Kidney capillary endothelial cell (primary cell): ENCODE results near the gene CCDC74A.
"Not testable (repeated sequence)": the region's sequence is repeated elsewhere in the genome, so short reads cannot be mapped to it uniquely, and the experiment has no call there.

Experiments
- DNase-seq: peaks from one replicate; pipeline ENCODE4 v3.0.0-alpha.2; 2018; ENCODE audit warnings: low spot score

CCDC74A gene

DNA sequence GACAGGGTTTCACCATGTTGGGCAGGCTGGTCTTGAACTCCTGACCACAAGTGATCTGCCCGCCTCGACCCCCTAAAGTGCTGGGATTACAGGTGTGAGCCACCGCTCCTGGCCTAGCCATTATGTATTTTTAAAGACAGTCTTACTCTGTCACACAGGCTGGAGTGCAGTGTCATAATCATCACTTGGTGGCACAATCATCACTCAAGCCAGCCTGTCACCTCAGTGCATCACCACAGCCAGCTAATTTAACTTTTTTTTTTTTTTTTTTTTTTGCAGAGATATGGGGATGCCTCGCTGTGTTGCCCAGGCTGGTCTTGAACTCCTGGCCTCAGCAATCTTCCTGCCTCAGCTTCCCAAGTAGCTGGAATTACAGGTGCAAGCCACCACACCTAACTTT, 24.1 kb upstream of the CCDC74A start:
- not testable (repeated sequence) for DNase-seq

DNA sequence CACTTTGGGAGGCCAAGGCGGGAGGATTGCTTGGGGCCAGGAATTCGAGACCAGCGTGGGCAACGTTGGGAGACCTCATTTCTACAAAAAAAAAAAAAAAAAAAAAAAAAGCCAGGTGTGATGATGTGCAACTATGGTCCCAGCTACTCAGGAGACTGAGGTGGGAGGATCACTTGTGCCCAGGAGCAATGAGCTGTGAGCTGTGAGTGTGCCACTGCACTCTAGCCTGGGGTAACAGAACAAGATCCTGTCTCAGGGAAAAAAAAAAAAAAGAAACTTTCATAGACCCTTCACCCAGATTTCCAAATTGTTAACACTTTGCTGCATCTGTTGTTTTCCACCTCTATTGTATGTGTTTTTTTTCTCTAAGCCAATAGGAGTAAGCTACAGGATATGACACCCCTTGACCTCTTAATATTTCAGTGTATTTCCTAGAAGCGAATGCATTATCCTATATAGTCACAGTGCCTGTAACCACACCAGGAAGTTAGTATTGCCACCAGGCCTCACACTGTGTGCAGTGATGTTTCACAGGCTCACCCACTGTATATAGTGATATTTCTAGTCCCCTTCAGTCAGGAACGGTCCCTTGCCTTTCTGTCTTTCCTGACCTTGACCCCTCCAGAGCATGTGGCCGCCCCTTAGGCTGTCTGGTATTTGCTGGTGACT, 23.5 kb upstream of the CCDC74A start:
- not testable (repeated sequence) for DNase-seq

DNA sequence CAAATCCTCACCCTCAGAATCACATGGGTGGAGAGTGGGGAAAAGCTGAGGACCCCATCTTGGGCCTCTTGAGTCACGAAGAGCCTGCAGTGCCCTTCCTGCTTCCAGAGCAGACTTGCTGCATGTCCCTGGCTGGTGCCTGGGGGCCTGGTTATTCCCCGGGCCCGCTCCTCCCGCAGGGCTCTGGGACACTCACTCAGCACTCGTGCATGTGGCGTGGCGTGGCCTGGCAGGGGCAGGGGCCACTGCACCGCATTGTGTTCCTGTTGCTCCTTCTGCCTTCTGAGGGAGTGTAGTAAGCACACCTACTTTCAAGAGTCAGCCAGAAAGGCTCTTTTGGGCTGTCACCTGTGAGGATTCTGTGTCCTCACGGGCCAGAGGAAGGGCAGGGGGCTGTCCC, 18.1 kb upstream of the CCDC74A start:
- DNase-seq, result no peak

DNA sequence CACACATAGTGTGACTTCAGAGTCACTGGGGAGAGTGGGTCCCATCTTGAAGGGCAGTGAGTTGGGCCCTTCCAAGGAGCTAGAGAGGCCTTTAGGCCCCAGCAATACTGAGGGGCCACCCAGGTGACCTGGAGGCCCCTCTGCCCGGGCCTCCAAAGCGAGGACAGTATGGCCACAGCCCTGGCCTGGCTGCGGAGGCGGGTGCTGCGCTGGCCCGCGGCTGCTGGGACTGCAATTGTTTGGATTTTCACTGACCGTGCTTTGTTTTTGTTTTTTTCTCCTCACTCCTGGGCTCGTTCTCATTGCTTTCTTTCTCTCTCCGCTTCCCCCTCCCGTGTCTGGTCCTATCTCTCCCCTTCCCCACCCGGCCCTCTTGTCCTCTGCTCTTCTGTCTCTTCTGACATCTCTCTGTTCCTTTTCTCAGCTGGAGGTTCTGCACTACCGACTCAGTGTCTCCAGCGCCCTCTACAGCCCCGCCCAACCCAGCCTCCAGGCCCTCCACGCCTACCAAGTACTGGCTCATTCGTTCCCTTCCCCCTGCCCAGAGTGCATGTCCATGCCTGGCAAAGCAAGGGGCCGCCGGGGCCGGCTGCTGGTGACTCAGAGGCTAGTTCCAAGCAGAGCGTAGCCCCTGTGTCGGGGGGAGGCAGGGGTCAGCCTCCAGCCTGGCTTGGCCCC, 16.3 kb upstream of the CCDC74A start:
- not testable (repeated sequence) for DNase-seq

DNA sequence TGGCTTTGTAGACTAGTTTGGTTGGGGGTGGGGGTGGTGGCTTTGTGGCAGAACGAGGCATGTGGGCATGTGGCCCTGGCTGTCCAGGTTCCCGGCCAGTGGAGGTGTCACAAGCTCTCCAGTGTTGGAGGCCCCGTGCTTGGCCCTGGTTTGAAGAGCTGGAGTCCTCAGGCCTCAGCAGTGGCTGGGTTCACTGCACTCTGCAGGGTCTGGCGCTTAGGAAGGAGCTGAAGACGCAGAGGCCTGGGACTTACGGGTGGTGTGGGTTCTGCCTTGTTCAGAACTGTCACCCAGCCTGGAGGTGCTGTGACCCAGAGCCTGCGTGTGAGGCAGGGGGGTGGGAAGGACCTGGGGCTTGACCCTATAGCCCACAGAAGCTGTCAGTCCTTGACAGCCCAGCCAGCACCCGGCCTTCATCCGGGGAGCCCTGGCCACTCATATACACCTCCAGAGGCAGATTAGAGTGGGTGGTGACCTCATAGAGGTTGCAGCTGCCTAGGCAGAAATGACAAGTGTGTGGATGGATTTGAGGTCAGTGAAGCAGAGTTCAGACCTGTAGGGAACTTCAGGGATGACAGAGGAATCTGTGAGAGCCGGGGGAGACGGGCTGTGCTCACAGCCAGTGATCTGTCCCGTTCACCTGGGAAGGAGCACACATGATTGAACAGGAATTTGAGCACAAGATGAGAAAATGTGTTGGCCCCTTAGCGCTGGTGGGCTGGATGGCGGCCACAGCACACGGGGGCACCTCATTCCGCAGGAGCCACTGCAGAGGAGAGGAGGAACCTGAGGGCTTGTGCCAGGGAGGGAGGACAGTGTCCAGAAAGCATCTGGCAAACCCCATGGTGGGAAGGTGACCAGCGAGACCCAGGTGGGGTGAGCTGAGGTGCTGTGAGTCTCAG, 15.5 kb upstream of the CCDC74A start:
- DNase-seq, result not testable (repeated sequence)

DNA sequence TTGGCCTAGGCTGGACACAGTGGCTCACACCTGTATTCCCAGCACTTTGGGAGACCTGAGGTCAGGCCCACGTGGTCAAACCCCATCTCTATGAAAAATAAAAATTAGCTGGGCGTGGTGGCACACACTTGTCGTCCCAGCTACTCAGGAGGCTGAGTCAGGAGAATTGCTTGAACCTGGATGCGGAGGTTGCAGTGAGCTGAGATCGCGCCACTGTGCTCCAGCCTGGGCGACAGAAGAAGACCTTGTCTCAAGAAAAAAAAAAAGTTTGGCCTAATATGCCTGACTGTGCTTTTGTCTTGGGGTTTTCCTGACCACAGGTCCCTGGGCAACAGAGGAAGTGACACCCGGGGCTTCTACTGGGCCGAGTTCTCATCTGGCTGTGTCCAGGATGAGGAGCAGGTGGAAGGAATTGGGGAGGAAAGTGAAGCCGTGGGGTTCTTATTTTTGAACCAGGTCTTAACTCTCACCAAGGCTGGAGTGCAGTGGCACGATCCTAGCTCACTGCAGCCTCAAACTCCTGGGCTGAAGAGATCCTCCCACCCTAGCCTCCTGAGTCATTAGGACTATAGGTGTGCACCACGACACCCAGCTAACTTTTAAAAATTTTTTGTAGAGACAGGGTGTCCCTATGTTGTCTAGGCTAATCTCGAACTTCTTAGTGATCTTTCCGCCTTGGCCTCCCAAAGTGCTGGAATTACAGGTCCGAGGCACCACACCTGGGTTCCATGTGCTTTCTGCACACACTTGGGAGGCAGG, 13.1 kb upstream of the CCDC74A start:
- DNase-seq, result not testable (repeated sequence)

DNA sequence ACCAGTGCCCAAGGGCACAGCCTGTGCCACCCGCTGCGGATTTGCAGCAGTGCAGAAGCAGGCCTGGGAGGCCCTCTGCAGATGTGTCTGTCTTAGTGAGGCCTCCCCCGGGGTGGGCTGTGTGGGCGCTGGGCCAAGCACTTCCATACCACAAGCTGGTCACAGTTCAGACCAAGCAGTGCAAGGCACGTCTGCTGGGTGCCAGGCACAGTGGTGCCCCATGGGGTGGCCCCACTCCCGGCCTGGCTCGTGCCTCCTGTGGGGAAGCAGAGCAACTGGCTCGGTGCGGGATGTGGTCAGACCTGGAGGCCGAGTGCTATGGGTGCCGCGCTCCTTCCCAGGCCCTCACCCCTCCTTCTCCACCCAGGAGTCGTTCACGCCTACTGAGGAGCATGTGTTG, 12.5 kb upstream of the CCDC74A start:
- DNase-seq, result not testable (repeated sequence)

DNA sequence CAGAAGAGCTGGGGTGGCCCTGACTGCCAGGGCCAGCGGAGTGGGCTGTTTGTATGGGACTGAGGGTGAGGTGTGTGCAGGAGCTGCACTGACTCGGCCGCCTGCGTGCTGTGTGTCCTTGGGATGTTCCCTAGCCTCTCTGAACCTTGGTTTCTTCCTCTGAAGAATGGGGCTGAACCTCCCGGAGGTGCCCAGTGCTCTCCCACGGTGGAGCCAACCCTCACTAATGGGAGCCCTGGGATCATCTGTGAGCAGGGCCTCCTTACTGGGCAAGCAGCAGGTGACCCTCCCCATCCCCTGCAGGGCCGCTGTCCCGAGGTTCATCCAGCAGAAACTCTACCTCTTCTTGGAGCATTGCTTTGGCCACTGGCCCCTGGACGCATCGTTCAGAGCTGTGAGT, 11.7 kb upstream of the CCDC74A start:
- no peak for DNase-seq

DNA sequence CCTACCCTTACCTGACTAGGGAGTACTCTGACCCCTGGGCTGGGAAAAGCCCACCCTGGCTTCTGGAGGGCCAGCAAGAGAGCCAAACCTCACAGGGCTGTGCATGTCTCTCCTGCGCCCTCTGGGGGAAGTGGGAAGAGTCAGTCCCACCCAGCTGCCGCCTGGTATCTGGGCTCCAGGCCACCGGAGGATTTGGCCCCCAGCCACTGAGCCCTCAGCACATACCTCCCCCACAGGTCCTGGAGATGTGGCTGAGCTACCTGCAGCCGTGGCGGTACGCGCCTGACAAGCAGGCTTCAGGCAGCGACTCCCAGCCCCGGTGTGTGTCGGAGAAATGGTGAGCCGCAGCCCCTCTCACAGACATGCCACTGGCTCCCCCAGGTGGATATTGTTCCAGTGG, 11.1 kb upstream of the CCDC74A start:
- not testable (repeated sequence) for DNase-seq

DNA sequence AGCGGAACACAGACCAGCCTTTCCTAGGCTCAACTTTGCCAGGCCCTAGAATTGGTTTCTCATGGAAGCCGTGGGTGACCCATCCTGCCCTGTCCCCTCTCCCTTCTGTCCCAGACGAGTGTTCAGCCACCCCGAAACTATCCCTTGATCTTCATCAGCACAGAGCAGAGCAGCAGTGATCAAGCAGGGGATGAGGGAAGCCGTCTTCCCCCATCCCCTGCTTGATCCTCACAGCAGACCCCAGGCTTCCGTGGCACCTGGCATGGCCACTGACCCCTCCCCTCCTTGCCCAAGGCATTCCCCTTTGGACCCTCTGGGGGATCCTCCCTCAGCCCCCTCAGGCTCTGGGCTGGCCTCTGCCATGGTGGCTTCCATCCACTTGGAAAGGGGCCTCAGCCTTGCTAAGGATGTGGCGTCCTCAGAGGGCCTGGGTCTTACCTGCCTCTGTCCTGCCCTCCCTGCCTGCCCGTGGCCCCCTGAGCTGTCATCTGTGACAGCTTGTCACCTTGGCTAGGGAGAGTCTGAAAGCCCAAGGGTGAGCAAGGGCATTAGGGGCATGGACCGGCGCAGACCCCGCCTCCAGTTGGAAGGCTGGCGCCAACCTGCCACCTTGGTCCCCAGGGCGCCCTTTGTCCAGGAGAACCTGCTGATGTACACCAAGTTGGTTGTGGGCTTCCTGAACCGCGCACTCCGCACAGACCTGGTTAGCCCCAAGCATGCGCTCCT, 10.4 kb upstream of the CCDC74A start:
- DNase-seq, result no peak

DNA sequence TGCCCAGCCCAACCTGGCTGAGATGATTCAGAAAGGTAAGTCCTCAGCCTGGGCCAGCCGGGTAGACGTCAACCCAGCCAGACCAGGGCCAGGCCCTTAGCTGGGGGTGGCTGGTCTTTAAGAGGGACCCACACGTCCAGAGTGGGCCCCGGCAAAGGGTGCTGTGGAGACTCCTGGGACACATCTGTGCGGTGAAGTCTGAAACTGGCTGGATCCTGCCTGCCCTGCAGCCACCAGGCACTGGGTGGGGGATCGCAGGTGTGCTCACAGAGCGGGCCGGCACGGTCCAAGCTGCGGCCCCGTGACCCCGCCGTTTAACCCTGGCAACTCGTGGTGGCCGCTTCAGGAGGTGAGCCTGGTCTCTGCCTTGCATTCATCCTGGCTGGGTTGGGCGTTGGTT, 9.8 kb upstream of the CCDC74A start:
- not testable (repeated sequence) for DNase-seq

DNA sequence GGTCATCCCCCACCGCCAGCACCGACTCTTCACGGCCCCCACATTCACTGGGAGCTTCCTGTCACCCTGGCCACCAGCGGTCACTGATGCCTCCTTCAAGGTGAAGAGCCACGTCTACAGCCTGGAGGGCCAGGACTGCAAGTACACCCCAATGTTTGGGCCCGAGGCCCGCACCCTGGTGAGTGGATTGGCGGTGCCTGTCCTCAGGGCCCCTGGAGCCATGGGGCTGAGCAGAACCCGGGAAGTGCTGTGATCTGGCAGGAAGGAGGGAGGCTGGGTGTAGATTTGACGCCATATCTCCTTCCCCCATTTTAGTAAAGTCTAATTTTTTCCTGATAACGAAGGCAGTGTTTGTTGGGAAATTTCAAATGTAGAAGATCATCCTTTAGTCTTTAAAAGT, 9.2 kb upstream of the CCDC74A start:
- DNase-seq, result not testable (repeated sequence)

DNA sequence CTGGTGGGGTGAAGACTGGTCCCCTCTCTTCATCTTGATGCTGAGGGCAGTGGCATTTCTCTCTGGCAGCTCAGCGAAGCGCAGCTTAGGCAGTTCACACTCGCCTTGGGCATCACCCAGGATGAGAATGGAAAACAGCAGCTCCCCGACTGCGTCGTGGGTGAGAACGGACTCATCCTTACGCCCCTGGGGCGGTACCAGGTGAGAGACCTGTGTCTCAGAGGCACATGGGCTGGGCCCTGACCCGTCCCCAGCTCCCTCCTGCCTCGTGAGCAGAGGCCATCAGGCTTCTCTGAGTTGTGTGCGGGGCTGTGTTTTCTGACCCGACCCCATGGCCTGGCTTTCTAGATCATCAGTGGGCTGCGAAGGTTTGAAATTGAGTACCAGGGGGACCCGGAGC, 8.2 kb upstream of the CCDC74A start:
- DNase-seq, result no peak

DNA sequence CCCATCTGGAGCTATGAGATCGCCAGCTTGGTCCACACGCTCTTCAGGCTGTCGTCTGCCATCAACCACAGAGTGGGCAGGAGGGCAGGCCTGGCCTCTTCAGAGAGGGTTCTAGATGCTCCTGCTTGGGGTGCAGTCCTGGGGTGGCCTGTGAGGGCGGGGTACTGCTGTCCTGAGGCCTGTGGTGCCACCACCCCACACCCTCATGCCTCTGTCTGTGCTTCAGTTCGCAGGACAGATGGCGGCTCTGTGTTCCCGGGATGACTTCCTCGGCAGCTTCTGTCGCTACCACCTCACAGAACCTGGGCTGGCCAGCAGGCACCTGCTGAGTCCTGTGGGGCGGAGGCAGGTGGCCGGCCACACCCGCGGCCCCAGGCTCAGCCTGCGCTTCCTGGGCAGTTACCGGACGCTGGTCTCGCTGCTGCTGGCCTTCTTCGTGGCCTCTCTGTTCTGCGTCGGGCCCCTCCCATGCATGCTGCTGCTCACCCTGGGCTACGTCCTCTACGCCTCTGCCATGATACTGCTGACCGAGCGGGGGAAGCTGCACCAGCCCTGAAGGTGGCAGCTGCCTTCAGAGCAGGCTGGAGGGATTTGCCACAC, 7.7 kb upstream of the CCDC74A start:
- not testable (repeated sequence) for DNase-seq

DNA sequence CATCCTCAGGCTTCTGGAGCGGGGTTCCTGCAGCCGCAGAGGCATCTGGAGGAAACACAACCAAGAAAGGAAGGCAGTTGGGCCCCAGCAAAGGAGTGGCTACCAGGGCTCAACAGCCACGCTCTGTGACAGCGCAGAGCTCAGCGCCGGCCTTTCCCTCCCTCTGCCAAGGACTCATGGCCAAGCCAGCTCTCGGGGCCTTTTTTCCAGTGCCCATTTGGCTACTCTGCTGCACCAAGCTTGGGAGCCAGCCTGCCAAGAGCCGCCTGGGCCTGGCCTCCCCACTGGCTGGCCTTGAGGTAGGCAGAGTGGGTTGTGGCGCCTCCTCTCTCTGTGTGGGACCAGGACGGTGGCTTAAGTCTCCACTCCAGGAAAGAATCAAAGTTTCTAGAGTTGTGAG, 7.2 kb upstream of the CCDC74A start:
- DNase-seq, result no peak

DNA sequence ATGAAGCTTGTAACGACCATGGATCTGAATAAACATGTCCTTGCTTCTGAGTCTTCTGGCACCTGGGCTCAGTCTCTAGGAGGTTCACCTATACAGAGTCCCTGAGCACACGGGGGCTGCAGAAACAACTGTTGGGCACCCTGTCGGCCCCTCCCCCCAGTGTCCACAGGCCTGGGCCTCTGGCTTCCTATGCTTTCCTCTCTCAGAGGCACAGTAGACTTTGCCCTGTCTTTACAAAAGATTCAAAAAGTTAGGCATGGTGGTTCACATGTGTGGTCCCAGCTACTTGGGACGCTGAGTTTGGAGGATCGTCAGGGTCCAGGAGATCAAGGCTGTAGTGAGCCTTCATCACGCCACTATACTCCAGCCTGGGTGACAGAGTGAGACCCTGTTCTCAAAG, 6.2 kb upstream of the CCDC74A start:
- not testable (repeated sequence) for DNase-seq

DNA sequence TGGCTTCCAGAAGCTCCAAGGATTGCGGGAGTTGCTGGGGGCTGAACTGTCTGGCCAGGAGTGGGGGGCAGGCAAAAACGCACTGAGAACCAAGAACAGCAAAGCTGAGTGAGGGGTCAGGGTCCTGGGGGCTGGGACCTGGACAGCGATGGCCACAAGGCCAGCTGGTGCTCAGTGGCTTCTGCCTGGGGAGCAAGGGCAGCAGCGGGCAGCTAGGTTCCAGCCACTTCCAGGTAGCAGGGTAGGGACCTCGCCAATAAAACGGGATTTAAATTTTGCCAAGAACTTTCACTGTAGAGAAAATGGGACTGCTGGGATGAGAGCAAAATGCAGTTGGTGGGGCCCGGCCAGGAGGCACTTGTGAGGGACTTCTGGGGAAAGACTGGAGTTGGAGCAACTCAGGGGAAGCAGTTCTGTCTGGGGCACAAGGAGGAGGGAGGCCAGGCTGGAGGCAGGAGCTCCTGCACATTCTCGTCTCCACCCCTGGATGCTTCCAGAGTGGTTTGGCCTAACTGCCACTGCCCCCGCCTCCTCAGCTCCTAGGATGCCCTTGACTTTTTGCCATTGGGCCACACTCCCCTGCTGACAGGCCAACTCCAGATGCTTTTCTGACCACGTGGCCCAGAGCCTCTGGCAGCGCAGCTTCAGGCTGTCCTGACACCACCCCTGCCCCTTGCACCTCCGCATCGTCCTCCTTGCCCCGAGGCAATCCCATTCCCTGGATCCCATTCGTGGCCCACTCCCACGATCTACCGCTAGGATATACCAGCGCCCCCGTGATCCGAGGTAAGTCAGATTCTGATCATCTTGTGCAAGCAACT, 5.5 kb upstream of the CCDC74A start:
- DNase-seq, result no peak

DNA sequence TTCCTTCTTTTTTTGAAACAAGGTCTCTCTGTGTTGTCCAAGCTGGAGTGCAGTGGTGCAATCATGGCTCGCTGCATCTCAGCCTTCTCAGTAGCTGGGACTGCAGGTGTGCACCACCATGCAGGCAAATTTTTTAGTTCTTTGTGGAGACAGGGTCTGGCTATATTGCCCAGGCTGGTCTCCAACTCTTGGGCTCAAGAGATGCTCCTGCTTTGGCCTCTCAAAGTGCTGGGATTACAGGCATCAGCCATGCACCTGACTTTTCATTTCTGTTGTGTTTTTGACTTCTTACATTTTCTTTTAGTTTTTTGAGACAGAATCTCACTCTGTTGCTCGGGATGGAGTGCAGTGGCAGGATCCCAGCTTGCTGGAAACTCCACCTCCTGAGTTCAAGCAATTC, 2.4 kb upstream of the CCDC74A start:
- not testable (repeated sequence) for DNase-seq

DNA sequence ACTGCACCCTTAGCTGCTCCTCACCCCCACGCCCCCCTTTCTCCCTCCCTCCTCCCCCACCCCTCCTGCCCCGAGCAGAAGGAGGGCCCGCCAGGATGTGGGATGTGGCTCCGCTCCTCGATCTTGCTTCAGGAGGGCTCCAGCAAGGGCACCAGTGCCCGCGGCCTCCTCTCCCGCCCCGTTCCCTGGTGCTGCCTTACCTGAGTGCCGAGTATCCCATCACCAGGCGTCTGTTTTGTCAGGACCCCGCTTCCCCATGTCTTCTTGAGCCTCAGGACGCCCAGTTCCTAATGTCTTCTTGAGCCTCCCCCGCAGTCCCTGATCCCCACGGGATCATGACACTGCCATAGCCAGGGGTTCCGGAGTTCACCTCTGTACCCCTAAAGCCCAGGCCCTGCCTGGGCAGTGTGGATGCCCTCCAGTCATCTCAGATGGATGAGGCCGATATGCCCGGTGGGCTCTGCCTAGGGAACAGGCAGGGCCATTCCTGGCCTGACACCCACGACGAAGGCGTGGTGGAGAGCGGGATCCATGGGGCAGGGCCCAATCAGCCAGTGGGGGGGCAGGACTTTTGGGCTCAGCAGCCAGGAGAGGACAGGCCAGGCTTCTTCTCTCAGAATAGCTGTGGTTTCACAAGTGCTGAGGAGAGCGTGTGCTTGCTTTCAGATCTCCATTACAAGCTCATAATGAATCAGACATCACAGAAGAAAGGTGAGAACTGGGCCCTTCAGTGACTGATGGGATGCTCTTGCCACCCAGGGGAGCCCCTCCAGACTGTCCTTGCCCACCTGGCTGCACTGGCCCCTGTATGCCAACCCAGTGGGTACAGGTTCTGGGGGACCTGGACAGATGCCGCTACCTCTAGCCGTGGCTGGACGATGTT, 1.5 kb downstream of the CCDC74A start:
- DNase-seq, result not testable (repeated sequence)
